MM.1S (cell line): ENCODE data around the gene NINJ2.
A peak's percentile ranks its signal among the peaks of the same experiment; 100 is the strongest.

Source experiments
- DNase-seq: peaks from one replicate; pipeline ENCODE4 v3.0.0-alpha.2; 2015
- H2AFZ ChIP-seq: fragments of 300-600 bp; sonication (generic); 2 replicates; pipeline ENCODE4 v1.6.0; 2016; ENCODE audit warnings: antibody characterized with exemption, low read length
- H3F3A ChIP-seq: fragments of 300-600 bp; sonication (generic); 2 replicates; pipeline ENCODE4 v1.6.1; 2016; ENCODE audit warnings: mild to moderate bottlenecking, antibody characterized with exemption, low read length, moderate library complexity, mixed read lengths; ENCODE audit not compliant: insufficient read depth
- H3K27ac ChIP-seq: fragments of 300-600 bp; sonication (generic); 2 replicates; pipeline ENCODE4 v1.5.1; 2016; ENCODE audit warnings: mild to moderate bottlenecking, low read length
- H3K27me3 ChIP-seq: fragments of 300-600 bp; sonication (generic); replicated peaks from 2 replicates; pipeline ENCODE4 v1.6.0; 2016; ENCODE audit warnings: low read length; ENCODE audit not compliant: insufficient read depth
- H3K36me3 ChIP-seq: fragments of 300-600 bp; sonication (generic); replicated peaks from 2 replicates; pipeline ENCODE4 v1.6.1; 2016; ENCODE audit warnings: mild to moderate bottlenecking, low read length, mixed read lengths; ENCODE audit not compliant: insufficient read depth
- H3K4me1 ChIP-seq: fragments of 300-600 bp; sonication (generic); 2 replicates; pipeline ENCODE4 v1.6.1; 2016; ENCODE audit warnings: low read length, mixed read lengths
- H3K4me2 ChIP-seq: fragments of 300-600 bp; sonication (generic); 2 replicates; pipeline ENCODE4 v1.6.0; 2016; ENCODE audit warnings: low read depth, low read length
- H3K4me3 ChIP-seq: fragments of 300-600 bp; sonication (generic); 2 replicates; pipeline ENCODE4 v1.5.1; 2016; ENCODE audit warnings: low read length, mixed read lengths
- H3K79me2 ChIP-seq: fragments of 300-600 bp; sonication (generic); 2 replicates; pipeline ENCODE4 v1.6.1; 2016; ENCODE audit warnings: mixed run types, low read length, mixed read lengths
- H3K9ac ChIP-seq: fragments of 300-600 bp; sonication (generic); 2 replicates; pipeline ENCODE4 v1.6.1; 2016; ENCODE audit warnings: low read length, mixed read lengths
- H3K9me2 ChIP-seq: fragments of 300-600 bp; sonication (generic); replicated peaks from 2 replicates; pipeline ENCODE4 v1.6.1; 2016; ENCODE audit warnings: mild to moderate bottlenecking, low read length, mixed read lengths; ENCODE audit not compliant: insufficient read depth
- H3K9me3 ChIP-seq: fragments of 300-600 bp; sonication (generic); replicated peaks from 2 replicates; pipeline ENCODE4 v1.6.1; 2016; ENCODE audit warnings: mild to moderate bottlenecking, low read length, mixed read lengths; ENCODE audit not compliant: insufficient read depth
- H4K20me1 ChIP-seq: fragments of 300-600 bp; sonication (generic); 2 replicates; pipeline ENCODE4 v1.6.1; 2016; ENCODE audit warnings: mild to moderate bottlenecking, low read length, moderate library complexity, mixed read lengths; ENCODE audit not compliant: insufficient read depth
- CTCF ChIP-seq: fragments of 300-600 bp; sonication (generic); IDR thresholded peaks from 2 replicates; pipeline ENCODE4 v1.5.1; 2016; ENCODE audit warnings: antibody characterized with exemption, low read length, mixed read lengths
- EZH2 ChIP-seq: fragments of 300-600 bp; sonication (generic); optimal IDR thresholded peaks from 2 replicates; pipeline ENCODE3; 2017; ENCODE audit warnings: low read depth, mild to moderate bottlenecking, antibody characterized with exemption, low read length, mixed read lengths
- EZH2phosphoT487 ChIP-seq: fragments of 300-600 bp; sonication (generic); IDR thresholded peaks from 2 replicates; pipeline ENCODE4 v1.6.1; 2018; ENCODE audit warnings: antibody characterized with exemption, low read length

NINJ2 gene

GRCh38 chr12:675562-675961, 12.3 kb upstream of the NINJ2 start:
- no peak overlapping the region for H3K9ac ChIP-seq
- no peak for TF ChIP-seq CTCF
- TF ChIP-seq EZH2: no peak
- TF ChIP-seq EZH2phosphoT487: no peak
- no peaks in the 10 kb centered on the region for H3K36me3 ChIP-seq
- H3F3A ChIP-seq: peaks cover 15% of the 10 kb centered on the region
- no peak for DNase-seq
- no peaks in the 10 kb centered on the region for H3K79me2 ChIP-seq
- H3K9me3 ChIP-seq: no peaks in the 10 kb centered on the region
- H3K4me1 ChIP-seq: peaks cover 31% of the 10 kb centered on the region
- H3K4me2 ChIP-seq: no peak overlapping the region
- no peak overlapping the region for H3K4me3 ChIP-seq
- no peaks in the 10 kb centered on the region for H3K27me3 ChIP-seq
- no peaks in the 10 kb centered on the region for H3K9me2 ChIP-seq
- H3K27ac ChIP-seq: no peak overlapping the region
- H4K20me1 ChIP-seq: no peaks in the 10 kb centered on the region
- no peak overlapping the region for H2AFZ ChIP-seq

GRCh38 chr12:674272-674781, 11.1 kb upstream of the NINJ2 start:
- no peaks in the 10 kb centered on the region for H4K20me1 ChIP-seq
- H3K4me2 ChIP-seq: peak overlapping the region; percentile 79
- peaks cover 31% of the 10 kb centered on the region for H3K4me1 ChIP-seq
- peaks cover 15% of the 10 kb centered on the region for H3F3A ChIP-seq
- TF ChIP-seq EZH2phosphoT487 (no peak), CTCF (no peak), EZH2 (no peak)
- peak; percentile 82 for DNase-seq
- H3K36me3 ChIP-seq: no peaks in the 10 kb centered on the region
- no peaks in the 10 kb centered on the region for H3K9me3 ChIP-seq
- H3K27ac ChIP-seq: peak overlapping the region; percentile 93
- H3K9me2 ChIP-seq: no peaks in the 10 kb centered on the region
- peak overlapping the region; percentile 63 for H3K9ac ChIP-seq
- no peaks in the 10 kb centered on the region for H3K27me3 ChIP-seq
- H2AFZ ChIP-seq: peak overlapping the region; percentile 46
- peak overlapping the region; percentile 47 for H3K4me3 ChIP-seq
- no peaks in the 10 kb centered on the region for H3K79me2 ChIP-seq

GRCh38 chr12:673849-674248, 10.6 kb upstream of the NINJ2 start:
- Histone ChIP-seq H3K4me3 (peak overlapping the region; percentile 47), H3K79me2 (no peaks in the 10 kb centered on the region), H3K27me3 (no peaks in the 10 kb centered on the region), H3K9ac (peak overlapping the region; percentile 63), H3K27ac (peak overlapping the region; percentile 93), H4K20me1 (no peaks in the 10 kb centered on the region), H2AFZ (peak overlapping the region; percentile 46), H3K9me3 (no peaks in the 10 kb centered on the region), H3K9me2 (no peaks in the 10 kb centered on the region), H3K36me3 (no peaks in the 10 kb centered on the region), H3K4me2 (peak overlapping the region; percentile 79), H3K4me1 (peaks cover 31% of the 10 kb centered on the region), H3F3A (peaks cover 15% of the 10 kb centered on the region)
- TF ChIP-seq EZH2phosphoT487 (no peak), EZH2 (no peak), CTCF (no peak)
- no peak for DNase-seq
